Non-pigmented ciliary epithelial cell (primary cell): ENCODE measurements around the gene GGA2.
"Not testable (repeated sequence)": the region's sequence is repeated elsewhere in the genome, so short reads cannot be mapped to it uniquely, and the experiment has no call there.

ENCODE experiments used
- DNase-seq: peaks from one replicate; pipeline ENCODE4 v3.0.0-alpha.2; 2010; ENCODE audit warnings: low read depth

Gene GGA2

GRCh38 chr16:23476289-23476688, 34.0 kb downstream of the GGA2 start:
- DNase-seq, result no peak

GRCh38 chr16:23469814-23470213, 40.5 kb downstream of the GGA2 start:
- DNase-seq, result no peak

- DNase-seq, result peak; percentile 43
Observed at GRCh38 chr16:23466162-23466885, 44.0 kb downstream of the GGA2 start.

DNA sequence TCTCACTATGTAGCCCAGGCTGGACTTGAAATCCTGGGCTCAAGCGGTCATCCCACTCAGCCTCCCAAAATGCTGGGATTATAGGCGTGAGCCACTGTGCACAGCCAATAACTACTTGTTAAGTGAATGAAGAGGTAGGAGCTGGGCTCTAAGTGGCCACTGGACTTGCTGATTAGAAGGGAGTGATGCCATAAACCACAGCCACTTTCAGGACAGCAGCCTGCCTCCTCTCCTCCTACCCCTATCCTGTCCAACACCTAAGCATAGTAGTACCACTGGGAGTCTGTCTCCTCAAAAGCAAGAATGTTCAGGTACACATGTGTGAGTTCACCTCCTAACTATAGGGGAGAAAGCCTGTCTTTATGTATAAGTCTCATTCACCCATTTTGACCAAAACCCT, 45.1 kb downstream of the GGA2 start:
- no peak for DNase-seq

DNA sequence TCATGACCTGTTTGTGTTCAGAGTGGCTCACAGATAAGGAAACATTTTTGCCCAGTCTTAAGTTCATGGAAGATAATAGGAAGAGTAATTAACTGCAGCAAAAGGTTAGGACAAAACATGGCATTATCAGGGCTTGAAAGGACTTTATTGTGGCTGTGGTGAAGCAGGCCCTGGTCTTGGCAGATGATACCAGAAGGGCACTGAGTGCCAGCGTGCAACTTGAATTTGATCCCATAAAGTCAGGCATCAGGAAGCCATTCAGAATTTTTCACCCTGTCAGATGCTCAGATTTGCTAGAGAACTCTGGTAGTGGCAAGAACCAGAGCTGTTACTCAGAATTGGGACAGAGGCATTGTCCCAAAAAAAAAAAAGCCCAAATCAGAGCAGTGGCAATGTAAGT, 46.1 kb downstream of the GGA2 start:
- DNase-seq, result no peak

GRCh38 chr16:23462994-23463393, 47.3 kb downstream of the GGA2 start:
- not testable (repeated sequence) for DNase-seq

GRCh38 chr16:23453338-23454052, 56.8 kb downstream of the GGA2 start:
- DNase-seq, result no peak

GRCh38 chr16:23452572-23453337, 57.5 kb downstream of the GGA2 start, which contains the start of gene COG7:
Gene COG7, minus strand, starts transcription at chr16:23453189. Its CDS starts 195 bp downstream, at chr16:23452994.
- peak; percentile 41 for DNase-seq

GRCh38 chr16:23452221-23452571, 58.1 kb downstream of the GGA2 start:
- no peak for DNase-seq

DNA sequence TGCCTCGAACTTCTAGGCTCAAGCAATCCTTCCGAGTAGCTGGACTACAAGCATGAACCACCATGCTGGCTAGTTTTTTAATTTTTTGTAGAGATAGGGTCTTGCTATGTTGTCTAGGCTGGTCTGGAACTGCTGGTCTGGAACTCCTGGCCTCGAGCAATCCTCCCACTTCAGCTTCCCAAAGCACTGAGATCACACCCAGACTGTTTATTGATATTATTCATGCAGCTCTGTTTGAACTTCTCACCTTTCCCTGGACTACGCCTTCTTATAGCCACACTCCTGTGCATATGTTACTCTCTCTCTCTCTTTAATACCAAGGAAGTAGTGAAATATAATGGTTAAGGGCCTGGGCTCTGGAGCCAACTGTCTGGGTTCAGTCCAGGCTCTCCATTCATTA, 61.9 kb downstream of the GGA2 start:
- peak; percentile 42 for DNase-seq

DNA sequence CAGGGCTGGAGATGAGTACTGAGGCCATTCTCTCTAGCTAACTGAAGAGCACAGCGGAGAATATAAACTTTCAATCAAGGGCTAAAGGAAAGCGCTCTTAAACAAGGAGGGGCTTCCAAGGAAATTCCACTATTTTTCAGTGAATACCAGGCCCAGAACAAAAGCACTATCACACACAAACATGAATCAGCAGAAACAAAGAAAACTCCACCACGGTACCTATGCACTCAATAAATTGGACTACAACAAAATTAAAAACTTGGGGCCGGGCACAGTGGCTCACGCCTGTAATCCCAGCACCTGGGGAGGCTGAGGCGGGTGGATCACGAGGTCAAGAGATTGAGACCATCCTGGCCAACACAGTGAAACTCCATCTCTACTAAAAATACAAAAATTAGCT, 72.8 kb downstream of the GGA2 start:
- not testable (repeated sequence) for DNase-seq

GRCh38 chr16:23436951-23437350, 73.3 kb downstream of the GGA2 start:
- DNase-seq, result no peak

GRCh38 chr16:23435500-23435899, 74.8 kb downstream of the GGA2 start:
- DNase-seq, result no peak

DNA sequence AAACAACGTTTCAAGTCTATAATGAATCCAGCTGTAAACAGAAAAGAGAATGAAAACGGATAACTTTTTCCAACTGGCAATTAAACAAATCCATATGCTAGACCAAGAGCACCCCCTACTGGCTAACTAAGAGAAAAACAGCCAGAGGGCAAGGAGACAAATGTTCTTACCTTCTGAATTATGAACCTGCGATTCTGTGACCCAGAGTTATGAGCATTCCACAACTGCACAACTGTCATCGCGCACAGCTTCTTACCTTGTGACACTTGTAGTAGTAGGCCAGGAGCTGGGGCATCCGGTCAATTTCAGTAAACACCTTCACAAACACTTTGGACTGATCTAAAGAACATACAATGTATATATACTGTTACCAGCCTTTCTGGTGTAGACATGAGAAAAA, 75.9 kb downstream of the GGA2 start:
- DNase-seq, result no peak

DNA sequence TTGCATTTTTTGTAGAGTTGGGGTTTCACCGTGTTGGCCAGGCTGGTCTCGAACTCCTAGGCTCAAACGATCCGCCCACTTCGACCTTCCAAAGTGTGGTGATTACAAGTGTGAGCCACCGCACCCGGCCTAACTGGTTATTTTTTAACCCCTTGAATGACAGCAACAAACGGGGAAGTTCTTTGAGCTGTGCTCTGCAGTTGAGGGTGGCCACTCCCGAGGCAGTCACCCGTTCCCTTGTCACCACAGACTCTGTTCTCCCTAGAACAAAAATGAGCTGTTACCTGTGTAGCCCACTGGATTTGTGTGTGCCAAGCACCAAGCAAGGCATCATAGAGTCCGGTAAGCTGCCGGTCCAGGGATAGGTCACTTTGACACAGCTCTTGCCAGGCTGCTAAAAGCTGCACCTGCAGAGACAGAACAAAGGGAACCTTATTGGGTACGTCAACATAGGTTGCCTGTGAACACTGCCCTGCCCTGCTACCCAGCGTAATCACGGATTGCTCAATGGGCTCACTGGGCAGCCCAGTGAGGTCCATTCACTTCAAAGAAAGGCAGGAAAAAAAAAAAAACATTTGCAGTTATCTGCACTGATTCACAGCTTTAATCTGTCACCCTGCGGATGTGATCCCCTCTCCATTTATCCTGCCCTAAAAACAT, 76.9 kb downstream of the GGA2 start:
- no peak for DNase-seq

DNA sequence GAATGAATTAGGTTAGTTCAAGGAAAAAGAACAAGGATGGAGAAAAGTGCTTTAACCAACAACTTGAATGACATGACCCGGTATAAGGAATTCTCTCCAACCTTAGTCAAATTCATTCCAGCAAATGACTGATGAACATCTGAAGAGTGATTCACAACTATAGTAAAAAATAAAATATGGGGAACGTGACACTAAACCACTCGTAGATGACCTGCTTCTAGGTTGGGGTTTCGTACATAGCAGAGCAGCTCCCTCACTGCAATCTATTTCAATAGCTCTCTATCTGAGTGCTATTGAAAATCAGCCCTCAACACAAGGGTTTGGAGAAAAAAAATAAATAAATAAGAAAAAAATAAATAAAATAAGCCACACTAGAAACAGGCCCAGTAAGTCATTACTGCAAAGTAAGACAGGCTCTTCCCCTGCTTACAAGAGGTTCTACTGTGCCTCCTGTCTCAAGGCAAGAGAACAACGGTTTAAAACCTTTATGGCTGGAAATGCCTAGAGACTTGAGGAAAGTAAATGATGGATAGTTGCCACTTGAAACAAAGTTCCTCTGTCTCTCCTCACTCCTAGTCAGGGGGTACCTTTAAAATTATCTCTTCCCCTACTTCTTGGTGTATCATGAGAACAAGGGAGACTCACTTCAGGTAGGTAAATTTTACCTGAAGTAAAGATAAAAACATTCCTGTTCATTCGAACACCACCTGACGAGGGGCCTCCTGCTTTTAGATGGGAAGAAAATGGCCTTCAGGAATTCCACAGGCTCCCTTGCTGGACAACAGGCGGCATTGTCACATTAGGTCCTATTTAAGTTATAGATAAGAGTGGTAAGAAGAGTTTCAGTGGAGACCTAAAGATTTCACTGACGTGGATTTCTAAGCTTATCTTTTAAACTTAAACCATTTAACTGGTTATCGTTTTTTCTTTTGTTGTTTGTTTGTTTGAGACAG, 77.8 kb downstream of the GGA2 start:
- DNase-seq, result no peak

GRCh38 chr16:23428351-23428750, 81.9 kb downstream of the GGA2 start:
- no peak for DNase-seq

- no peak for DNase-seq
Observed at GRCh38 chr16:23424292-23424958, 85.9 kb downstream of the GGA2 start.

DNA sequence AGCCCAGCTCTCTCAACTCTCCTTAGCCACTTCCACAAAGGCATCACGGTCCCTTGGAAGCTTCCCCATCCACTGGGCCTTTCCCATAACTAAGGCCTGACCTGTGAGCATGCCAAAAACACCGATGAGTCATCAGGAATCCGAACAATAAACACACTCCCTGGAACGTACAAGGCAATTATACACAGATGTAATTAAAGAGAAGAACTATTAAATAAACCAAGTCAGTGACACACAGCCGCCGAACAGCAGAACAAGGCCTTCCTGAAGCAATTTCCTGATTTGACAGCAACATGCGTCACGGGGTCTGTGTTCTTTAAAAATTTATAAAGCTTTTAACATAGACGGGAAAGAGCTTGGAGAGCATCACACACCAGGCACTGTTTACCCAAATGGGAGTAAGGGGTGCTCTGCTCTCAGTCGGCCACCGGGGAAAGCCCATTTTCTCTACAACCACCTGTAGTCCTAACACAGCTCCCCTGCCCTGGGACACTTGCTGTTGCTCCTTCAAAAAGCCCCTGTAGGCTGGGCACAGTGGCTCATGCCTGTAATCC, 86.7 kb downstream of the GGA2 start:
- DNase-seq, result peak; percentile 81

DNA sequence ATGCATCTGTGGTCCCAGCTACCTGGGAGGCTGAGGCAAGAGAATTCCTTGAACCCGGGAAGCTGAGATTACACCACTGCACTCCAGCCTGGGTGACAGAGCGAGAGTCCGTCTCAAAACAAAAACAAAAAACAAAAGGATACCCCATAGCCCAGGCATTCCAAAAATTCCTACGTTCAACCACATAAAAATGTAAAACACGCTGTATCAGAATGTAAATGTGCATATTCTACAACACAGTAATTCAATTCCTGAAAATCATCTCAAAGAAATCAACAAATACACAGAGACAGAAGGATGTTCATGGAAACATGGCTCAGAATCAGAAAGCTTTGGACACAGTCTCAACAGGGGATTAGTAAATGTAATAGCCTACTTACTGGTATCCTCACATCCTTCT, 90.3 kb downstream of the GGA2 start:
- DNase-seq, result peak; percentile 35
